Endothelial cell of umbilical vein (primary cell): Measurements from ENCODE around the gene PLAGL1. TPM values are rescaled to one million over a fixed set of nuclear protein-coding genes. Genes with fewer than 3 reads are reported as not detected.

Source experiments
- BruUV-seq: library from RNA; stranded (reverse); fragments of 400-500 nt; replicated peaks from 2 replicates; lab custom pipeline; 2021; lab: Mats Ljungman, UMichigan
- CTCF ChIA-PET: fragments of 300-600, 350-600 bp; sonication (Branson Sonifier 250); formaldehyde crosslinking; loops from one replicate; lab custom pipeline; 2021; ENCODE audit warnings: antibody characterized with exemption, inconsistent platforms; lab: Charles Lee
- POLR2A ChIA-PET: fragments of 300-600, 350-600 bp; sonication (Branson Sonifier 250); formaldehyde crosslinking; loops from one replicate; lab custom pipeline; 2021; ENCODE audit warnings: antibody characterized with exemption, inconsistent platforms; lab: Charles Lee
- DNase-seq: peaks from one replicate; pipeline ENCODE4 v3.0.0-alpha.2; 2011; ENCODE audit warnings: low read depth, low spot score
- FAIRE-seq: peaks from 2 replicates; lab custom pipeline; 2011; peaks lifted over from hg19 to GRCh38; lab: Jason Lieb, UNC
- H2AFZ ChIP-seq: 2 replicates; pipeline ENCODE4 v1.6.0; 2012; ENCODE audit warnings: low read depth, low read length, control low read depth, inconsistent platforms
- H3K27ac ChIP-seq: 2 replicates; pipeline ENCODE4 v1.5.1; 2011; ENCODE audit warnings: low read depth, mild to moderate bottlenecking, control low read depth, low read length, moderate library complexity; ENCODE audit not compliant: insufficient read depth
- H3K27me3 ChIP-seq, 2 experiments: 2 replicates each; pipeline versions ENCODE4 v1.6.0 to v1.6.1; 2011; ENCODE audit warnings: low read length in 2 of 2, mixed read lengths in 1 of 2; ENCODE audit not compliant: control insufficient read depth in 2 of 2, insufficient read depth in 2 of 2
- H3K36me3 ChIP-seq, 2 experiments: 2 replicates in 1 of 2; 3 replicates in 1 of 2; pipeline ENCODE4 v1.5.1; 2011; ENCODE audit warnings: low read length in 2 of 2, mild to moderate bottlenecking in 1 of 2, moderate library complexity in 1 of 2; ENCODE audit not compliant: control insufficient read depth in 2 of 2, insufficient read depth in 2 of 2; ENCODE audit errors: extremely low read depth in 1 of 2
- H3K4me1 ChIP-seq: 3 replicates; pipeline ENCODE4 v1.5.1; 2011; ENCODE audit warnings: mild to moderate bottlenecking, low read length; ENCODE audit not compliant: control insufficient read depth, insufficient read depth; ENCODE audit errors: extremely low read depth
- H3K4me2 ChIP-seq: 2 replicates; pipeline ENCODE4 v1.6.1; 2011; ENCODE audit warnings: low read length, control low read depth, mixed read lengths; ENCODE audit not compliant: insufficient read depth
- H3K4me3 ChIP-seq, 3 experiments: fragments of 200-600 bp in 1 of 3; sonication (generic), shearing (Covaris generic) in 1 of 3; replicated peaks in 1 of 3; 2 replicates each; pipeline ENCODE4 v1.5.1; 2011 to 2016; ENCODE audit warnings: control low read depth in 3 of 3, low read length in 3 of 3, mild to moderate bottlenecking in 2 of 3, inconsistent platforms in 1 of 3, low read depth in 1 of 3, moderate library complexity in 1 of 3; ENCODE audit not compliant: insufficient read depth in 1 of 3
- H3K79me2 ChIP-seq: 2 replicates; pipeline ENCODE4 v1.6.0; 2012; ENCODE audit warnings: low read length, inconsistent platforms; ENCODE audit not compliant: control insufficient read depth, insufficient read depth
- H3K9ac ChIP-seq: replicated peaks from 2 replicates; pipeline ENCODE3; 2011; ENCODE audit warnings: low read length, control low read depth; ENCODE audit not compliant: insufficient read depth; ENCODE audit errors: extremely low read depth
- H3K9me1 ChIP-seq: replicated peaks from 3 replicates; pipeline ENCODE4 v1.6.0; 2011; ENCODE audit warnings: mild to moderate bottlenecking, low read length; ENCODE audit not compliant: control insufficient read depth, insufficient read depth; ENCODE audit errors: extremely low read depth
- H3K9me3 ChIP-seq: replicated peaks from 2 replicates; pipeline ENCODE4 v1.5.1; 2012; ENCODE audit warnings: low read length, inconsistent platforms; ENCODE audit not compliant: control insufficient read depth, insufficient read depth
- H4K20me1 ChIP-seq: replicated peaks from 2 replicates; pipeline ENCODE3; 2011; ENCODE audit warnings: mild to moderate bottlenecking, low read length; ENCODE audit not compliant: control insufficient read depth, insufficient read depth; ENCODE audit errors: extremely low read depth
- EZH2 ChIP-seq: IDR thresholded peaks from 2 replicates; pipeline ENCODE4 v1.6.1; 2012; ENCODE audit warnings: borderline replicate concordance, low read depth, mild to moderate bottlenecking, moderate library complexity, low read length, inconsistent platforms; ENCODE audit not compliant: severe bottlenecking
- FOS ChIP-seq: IDR thresholded peaks from 2 replicates; pipeline ENCODE4 v1.6.1; 2011; ENCODE audit warnings: mild to moderate bottlenecking, low read length, moderate library complexity, borderline replicate concordance; ENCODE audit not compliant: insufficient read depth
- GATA2 ChIP-seq: IDR thresholded peaks from 2 replicates; pipeline ENCODE4 v1.7.0; 2011; ENCODE audit warnings: low read depth, mild to moderate bottlenecking, moderate library complexity, mixed read lengths, low read length; ENCODE audit not compliant: insufficient read length, insufficient read depth
- JUN ChIP-seq: IDR thresholded peaks from 2 replicates; pipeline ENCODE4 v1.6.1; 2011; ENCODE audit warnings: borderline replicate concordance, low read depth; ENCODE audit not compliant: insufficient read length, insufficient read depth
- MYC ChIP-seq: IDR thresholded peaks from one replicate; pipeline ENCODE4 v1.6.1; 2011; ENCODE audit warnings: mild to moderate bottlenecking, low read depth, low read length
- POLR2A ChIP-seq: IDR thresholded peaks from 2 replicates; pipeline ENCODE4 v1.6.1; 2012; ENCODE audit warnings: low read depth, mild to moderate bottlenecking, control low read depth, low read length
- POLR2AphosphoS5 ChIP-seq: IDR thresholded peaks from 2 replicates; pipeline ENCODE4 v1.6.1; 2012; ENCODE audit warnings: low read depth, mild to moderate bottlenecking, control low read depth, low read length, moderate library complexity; ENCODE audit not compliant: insufficient read depth
- dilution Hi-C: fragments of 300-500 bp; cut with MboI; formaldehyde crosslinking; loops from one replicate; pipeline ENCODE4 v1.15.0; 2019; ENCODE audit warnings: low sequenced_read_pairs; ENCODE audit not compliant: extremely low pct_ligation_motif_present
- intact Hi-C: fragments of 100-400 bp; cut with micrococcal nuclease; formaldehyde crosslinking; loops from one replicate; pipeline ENCODE4 v1.10.0; 2022
- polyA plus RNA-seq, 4 experiments: library from polyadenylated mRNA; depleted of rRNA in 3 of 4; stranded (reverse) in 3 of 4; unstranded in 1 of 4; fragments of >200 nt; gene quantifications; 2 replicates each; pipeline versions ENCODE4 v1.2.1 to v1.2.3, GENCODE V29; 2011 to 2012; ENCODE audit warnings: missing spikeins in 1 of 4
- total RNA-seq: library from RNA; stranded (reverse); gene quantifications from 2 replicates; pipeline ENCODE4 v1.2.3, GENCODE V29; 2021
- TF ChIP-seq, protein P1 (sequence below), 2 donors: IDR thresholded peaks; 1 replicate in 1 of 2; 2 replicates in 1 of 2; pipeline ENCODE4 v1.5.1; 2011; ENCODE audit warnings: low read length in 2 of 2, mild to moderate bottlenecking in 2 of 2, moderate library complexity in 2 of 2, control low read depth in 1 of 2, inconsistent platforms in 1 of 2, low read depth in 1 of 2; ENCODE audit not compliant: insufficient read depth in 1 of 2; ENCODE audit errors: extremely low read depth in 1 of 2
- TF ChIP-seq, protein P2 (sequence below): IDR thresholded peaks from 2 replicates; pipeline ENCODE4 v1.6.1; 2011; ENCODE audit not compliant: insufficient read depth, insufficient read length

Gene PLAGL1
- total and polyA plus RNA-seq, 2 donors (not counting 3 experiments of a cell fraction or from before 2014, with no cell fraction given) = 20.9 to 40.4 TPM

DNA sequence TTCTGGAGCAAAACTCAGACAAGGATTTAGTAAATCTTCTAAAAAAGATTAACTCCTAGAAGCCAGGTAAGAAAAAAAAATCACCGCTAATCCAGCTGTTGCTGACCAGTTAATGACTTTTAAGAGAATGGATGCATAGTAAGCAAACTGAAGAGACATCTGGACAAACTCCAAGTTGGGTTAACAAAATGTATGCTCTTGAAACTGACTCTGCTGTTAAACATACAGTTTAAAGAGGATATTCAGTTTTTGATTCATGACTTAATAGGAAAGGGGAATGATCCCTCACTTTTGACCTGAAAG, 70.4 kb downstream of the PLAGL1 start:
- no peak overlapping the region for H3K4me3 ChIP-seq
- TF ChIP-seq, protein P1, sequence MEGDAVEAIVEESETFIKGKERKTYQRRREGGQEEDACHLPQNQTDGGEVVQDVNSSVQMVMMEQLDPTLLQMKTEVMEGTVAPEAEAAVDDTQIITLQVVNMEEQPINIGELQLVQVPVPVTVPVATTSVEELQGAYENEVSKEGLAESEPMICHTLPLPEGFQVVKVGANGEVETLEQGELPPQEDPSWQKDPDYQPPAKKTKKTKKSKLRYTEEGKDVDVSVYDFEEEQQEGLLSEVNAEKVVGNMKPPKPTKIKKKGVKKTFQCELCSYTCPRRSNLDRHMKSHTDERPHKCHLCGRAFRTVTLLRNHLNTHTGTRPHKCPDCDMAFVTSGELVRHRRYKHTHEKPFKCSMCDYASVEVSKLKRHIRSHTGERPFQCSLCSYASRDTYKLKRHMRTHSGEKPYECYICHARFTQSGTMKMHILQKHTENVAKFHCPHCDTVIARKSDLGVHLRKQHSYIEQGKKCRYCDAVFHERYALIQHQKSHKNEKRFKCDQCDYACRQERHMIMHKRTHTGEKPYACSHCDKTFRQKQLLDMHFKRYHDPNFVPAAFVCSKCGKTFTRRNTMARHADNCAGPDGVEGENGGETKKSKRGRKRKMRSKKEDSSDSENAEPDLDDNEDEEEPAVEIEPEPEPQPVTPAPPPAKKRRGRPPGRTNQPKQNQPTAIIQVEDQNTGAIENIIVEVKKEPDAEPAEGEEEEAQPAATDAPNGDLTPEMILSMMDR (IDR thresholded peaks at IDR 0.05; ENCODE audit: extremely low read depth in 1 of 2, insufficient read depth in 1 of 2, low read depth in 1 of 2, low read length in 2 of 2) = no peak
- TF ChIP-seq FOS (no peak), MYC (no peak), GATA2 (no peak), POLR2AphosphoS5 (no peak), EZH2 (no peak), JUN (no peak), POLR2A (no peak)
- TF ChIP-seq, protein P2, sequence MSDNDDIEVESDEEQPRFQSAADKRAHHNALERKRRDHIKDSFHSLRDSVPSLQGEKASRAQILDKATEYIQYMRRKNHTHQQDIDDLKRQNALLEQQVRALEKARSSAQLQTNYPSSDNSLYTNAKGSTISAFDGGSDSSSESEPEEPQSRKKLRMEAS = no peak
- no peaks in the 10 kb centered on the region for H3K9me1 ChIP-seq
- H3K27ac ChIP-seq = no peak overlapping the region
- no peaks in the 10 kb centered on the region for H4K20me1 ChIP-seq
- no peaks in the 10 kb centered on the region for H3K9me3 ChIP-seq
- no TSS peak for BruUV-seq
- no peak for FAIRE-seq
- intact Hi-C loops (no loop called here), dilution Hi-C loops (no loop called here)
- H3K9ac ChIP-seq = no peak overlapping the region
- DNase-seq = no peak
- H3K4me1 ChIP-seq = no peaks in the 10 kb centered on the region
- no peaks in the 10 kb centered on the region for H3K36me3 ChIP-seq
- H3K4me2 ChIP-seq = no peak overlapping the region
- H3K79me2 ChIP-seq = no peaks in the 10 kb centered on the region
- peaks cover 1 to 7% of the 10 kb centered on the region in 2 experiments for H3K27me3 ChIP-seq
- H2AFZ ChIP-seq = no peak overlapping the region
- ChIA-PET POLR2A (no interaction called here), CTCF (interaction anchor here (0.6 to 3.1 kb wide), 2 partner anchors 13 to 36 kb away, joined by 3 to 12 read pairs; no protein-coding TSS in a partner anchor)
